Neural crest cell (in vitro differentiated cells): ENCODE data around the gene USB1. TPM values are rescaled to one million over a fixed set of nuclear protein-coding genes. Genes with fewer than 3 reads are reported as not detected.

Source experiments
- DNase-seq: peaks from one replicate; pipeline ENCODE4 v3.0.0; 2021; ENCODE audit warnings: low read depth, mixed read lengths, low spot score
- H3K27ac Mint-ChIP-seq: one replicate; pipeline ENCODE4 v1.8.0; 2021; ENCODE audit warnings: mild to moderate bottlenecking, mixed read lengths; ENCODE audit not compliant: unreplicated experiment
- H3K27me3 Mint-ChIP-seq: 2 replicates; pipeline ENCODE4 v1.8.0; 2021; ENCODE audit warnings: low read depth, mild to moderate bottlenecking, mixed read lengths
- H3K36me3 Mint-ChIP-seq: 2 replicates; pipeline ENCODE4 v1.8.0; 2021; ENCODE audit warnings: low read depth, mild to moderate bottlenecking, mixed read lengths
- H3K4me1 Mint-ChIP-seq: 2 replicates; pipeline ENCODE4 v1.8.0; 2021; ENCODE audit warnings: mixed read lengths
- H3K4me3 Mint-ChIP-seq: one replicate; pipeline ENCODE4 v1.8.0; 2021; ENCODE audit warnings: mild to moderate bottlenecking, mixed read lengths
- H3K9me3 Mint-ChIP-seq: 2 replicates; pipeline ENCODE4 v1.8.0; 2021; ENCODE audit warnings: mixed read lengths
- CTCF ChIP-seq: fragments of 200-600 bp; sonication (generic); conservative IDR thresholded peaks from 2 replicates; pipeline ENCODE4 v1.5.0; 2021; ENCODE audit warnings: antibody characterized with exemption, mild to moderate bottlenecking
- total RNA-seq: library from RNA; stranded (reverse); gene quantifications from 2 replicates; pipeline ENCODE4 v1.2.1, GENCODE V29; 2021

The USB1 gene
- total RNA-seq, 1 donor from 2014 or later = 74.8 TPM

DNA sequence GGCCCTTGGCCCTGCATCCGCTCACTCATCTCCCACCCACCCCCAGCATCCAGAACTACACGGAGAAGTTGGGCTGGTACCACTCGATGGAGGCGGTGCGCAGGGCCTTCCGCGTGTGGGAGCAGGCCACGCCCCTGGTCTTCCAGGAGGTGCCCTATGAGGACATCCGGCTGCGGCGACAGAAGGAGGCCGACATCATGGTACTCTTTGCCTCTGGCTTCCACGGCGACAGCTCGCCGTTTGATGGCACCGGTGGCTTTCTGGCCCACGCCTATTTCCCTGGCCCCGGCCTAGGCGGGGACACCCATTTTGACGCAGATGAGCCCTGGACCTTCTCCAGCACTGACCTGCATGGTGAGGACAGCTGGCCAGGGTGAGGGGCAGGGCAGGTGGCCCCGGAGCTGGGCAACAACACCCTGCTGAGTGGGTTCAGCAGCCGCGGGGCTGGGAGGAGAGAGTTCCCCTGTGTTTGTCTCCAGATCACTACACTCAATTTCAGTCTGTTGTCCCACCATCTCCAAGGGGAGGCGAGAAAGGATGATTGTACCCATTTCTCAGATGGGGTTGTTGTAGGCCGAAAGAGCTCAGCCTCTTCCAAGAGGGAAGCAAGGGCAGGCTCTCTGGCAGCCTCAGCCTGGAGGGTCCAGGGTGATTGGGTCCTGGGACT lies 38.8 kb downstream of the USB1 start:
- H3K9me3 Mint-ChIP-seq = no peaks in the 10 kb centered on the region
- no peaks in the 10 kb centered on the region for H3K4me1 Mint-ChIP-seq
- H3K27ac Mint-ChIP-seq = peak overlapping the region; percentile 43
- no peak overlapping the region for H3K4me3 Mint-ChIP-seq
- TF ChIP-seq CTCF = no peak
- peaks cover 5% of the 10 kb centered on the region for H3K36me3 Mint-ChIP-seq
- H3K27me3 Mint-ChIP-seq = no peaks in the 10 kb centered on the region
- DNase-seq = no peak

- TF ChIP-seq CTCF = no peak
- no peak for DNase-seq
- Mint-ChIP-seq H3K4me3 (no peak overlapping the region), H3K27ac (peak overlapping the region; percentile 43), H3K9me3 (no peaks in the 10 kb centered on the region), H3K36me3 (peaks cover 5% of the 10 kb centered on the region), H3K4me1 (no peaks in the 10 kb centered on the region), H3K27me3 (no peaks in the 10 kb centered on the region)
These were observed 39.3 kb downstream of the USB1 start for GRCh38 chr16:58040496-58040846.

DNA sequence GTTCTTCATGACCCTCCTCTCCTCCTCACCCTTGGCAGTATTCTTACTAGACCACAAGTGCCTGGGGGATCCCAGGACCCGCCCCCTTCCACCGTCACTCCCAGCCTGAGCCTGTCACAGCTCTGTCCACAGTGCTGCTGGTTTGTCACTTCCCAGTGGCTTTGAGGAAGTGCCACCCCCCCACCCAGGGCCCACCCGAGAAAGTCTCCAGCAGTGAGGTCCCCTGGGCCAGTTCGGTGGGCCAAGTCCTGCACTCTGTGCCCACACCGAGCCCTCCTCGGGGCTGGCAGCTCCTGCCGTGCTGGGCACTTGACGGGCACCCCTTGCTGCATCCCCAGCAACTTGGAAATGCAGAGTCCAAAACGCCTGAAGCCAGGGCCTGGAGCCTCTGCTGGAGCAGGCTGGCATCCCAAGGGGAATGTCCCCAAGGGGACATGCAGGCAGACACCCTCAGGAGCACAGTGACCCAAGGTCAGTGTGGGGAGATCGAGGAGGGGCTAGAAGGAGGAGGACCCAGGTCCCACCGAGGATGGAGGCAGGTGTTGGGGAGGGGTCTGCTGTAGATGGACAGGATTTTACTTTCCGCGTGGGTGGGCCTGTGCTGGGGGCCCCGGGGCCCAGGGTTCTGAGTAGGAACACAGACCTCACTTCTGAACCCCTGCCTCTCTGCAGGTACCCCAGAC lies 39.9 kb downstream of the USB1 start:
- Mint-ChIP-seq H3K4me3 (no peak overlapping the region), H3K9me3 (no peaks in the 10 kb centered on the region), H3K4me1 (no peaks in the 10 kb centered on the region), H3K27me3 (no peaks in the 10 kb centered on the region), H3K27ac (no peak overlapping the region), H3K36me3 (peaks cover 5% of the 10 kb centered on the region)
- no peak for DNase-seq
- no peak for TF ChIP-seq CTCF

- DNase-seq = no peak
- Mint-ChIP-seq H3K27me3 (no peaks in the 10 kb centered on the region), H3K9me3 (no peaks in the 10 kb centered on the region), H3K4me1 (no peaks in the 10 kb centered on the region), H3K36me3 (peaks cover 5% of the 10 kb centered on the region), H3K4me3 (no peak overlapping the region), H3K27ac (no peak overlapping the region)
- TF ChIP-seq CTCF = no peak
These were observed 40.4 kb downstream of the USB1 start for GRCh38 chr16:58041628-58041955.

- TF ChIP-seq CTCF = no peak
- Mint-ChIP-seq H3K9me3 (no peaks in the 10 kb centered on the region), H3K36me3 (peaks cover 5% of the 10 kb centered on the region)
These were observed 41.0 kb downstream of the USB1 start for GRCh38 chr16:58042001-58042885.

More at GRCh38 chr16:58042001-58042885, 41.0 kb downstream of the USB1 start:
- H3K4me1 Mint-ChIP-seq = peaks cover under 1% of the 10 kb centered on the region
- H3K27ac Mint-ChIP-seq = peak overlapping the region; percentile 71
- H3K4me3 Mint-ChIP-seq = no peak overlapping the region
- DNase-seq = no peak
- no peaks in the 10 kb centered on the region for H3K27me3 Mint-ChIP-seq
